AG10803 (cell line): ENCODE measurements around the gene SERINC3.
"Not testable (repeated sequence)": the region's sequence is repeated elsewhere in the genome, so short reads cannot be mapped to it uniquely, and the experiment has no call there.

ENCODE experiments used
- DNase-seq: peaks from one replicate; pipeline ENCODE4 v3.0.0; 2010; ENCODE audit warnings: low read depth
- H3K4me3 ChIP-seq: 2 replicates; pipeline ENCODE4 v1.5.1; 2011; ENCODE audit warnings: mild to moderate bottlenecking, low read length, control low read depth
- CTCF ChIP-seq: conservative IDR thresholded peaks from 2 replicates; pipeline ENCODE4 v1.5.1; 2011; ENCODE audit warnings: mild to moderate bottlenecking, low read length, control low read depth, inconsistent platforms

The SERINC3 gene

GRCh38 chr20:44521484-44522481, at the start of gene SERINC3:
TSS of gene SERINC3 (minus strand) at chr20:44522070. CDS start at chr20:44521951, 119 bp downstream.
- TF ChIP-seq CTCF, result peak; percentile 22; the same call in 1 of the 2 replicates
- peak; percentile 93 for DNase-seq
- H3K4me3 ChIP-seq, result peak within 1 kb of the TSS; percentile 99

- no peak overlapping the region for H3K4me3 ChIP-seq
- DNase-seq, result no peak
- no peak for TF ChIP-seq CTCF
These were observed 49.6 kb upstream of the SERINC3 start for GRCh38 chr20:44571362-44571988.

GRCh38 chr20:44570367-44570766, 48.5 kb upstream of the SERINC3 start:
- TF ChIP-seq CTCF, result no peak
- H3K4me3 ChIP-seq, result no peak overlapping the region
- no peak for DNase-seq

- no peak for DNase-seq
- no peak overlapping the region for H3K4me3 ChIP-seq
- no peak for TF ChIP-seq CTCF
These were observed 44.9 kb upstream of the SERINC3 start for GRCh38 chr20:44566811-44567210.

- no peak for TF ChIP-seq CTCF
- no peak overlapping the region for H3K4me3 ChIP-seq
- DNase-seq, result peak; percentile 54
These were observed 44.1 kb upstream of the SERINC3 start for GRCh38 chr20:44566018-44566417.

- TF ChIP-seq CTCF, result no peak
- no peak overlapping the region for H3K4me3 ChIP-seq
- no peak for DNase-seq
These were observed 40.0 kb upstream of the SERINC3 start for GRCh38 chr20:44561876-44562275.

- not testable (repeated sequence) for DNase-seq, H3K4me3 ChIP-seq
These were observed 38.9 kb upstream of the SERINC3 start for GRCh38 chr20:44560818-44561217.
